Keratinocyte (primary cell): Measurements from ENCODE around the gene BCL11B. TPM values are rescaled to one million over a fixed set of nuclear protein-coding genes. Genes with fewer than 3 reads are reported as not detected.

Source experiments
- DNase-seq: peaks from one replicate; pipeline ENCODE4 v3.0.0-alpha.2; 2011; ENCODE audit warnings: low read depth, missing footprints, low spot score
- FAIRE-seq: peaks from 2 replicates; lab custom pipeline; 2011; peaks lifted over from hg19 to GRCh38; lab: Jason Lieb, UNC
- H2AFZ ChIP-seq: 2 replicates; pipeline ENCODE4 v1.6.0; 2012; ENCODE audit warnings: low read length, control low read depth, inconsistent platforms; ENCODE audit not compliant: control insufficient read depth
- H3K27ac ChIP-seq: 2 replicates; pipeline ENCODE4 v1.5.1; 2011; ENCODE audit warnings: low read length; ENCODE audit not compliant: control insufficient read depth, insufficient read depth
- H3K27me3 ChIP-seq: 3 replicates; pipeline ENCODE4 v1.6.0; 2011; ENCODE audit warnings: low read length; ENCODE audit not compliant: control insufficient read depth, insufficient read depth; ENCODE audit errors: extremely low read depth
- H3K36me3 ChIP-seq, 2 experiments: 2 replicates in 1 of 2; 3 replicates in 1 of 2; pipeline ENCODE4 v1.5.1; 2011; ENCODE audit warnings: low read length in 2 of 2, mild to moderate bottlenecking in 1 of 2; ENCODE audit not compliant: control insufficient read depth in 2 of 2, insufficient read depth in 2 of 2; ENCODE audit errors: extremely low read depth in 1 of 2
- H3K4me1 ChIP-seq: 3 replicates; pipeline ENCODE4 v1.5.1; 2011; ENCODE audit warnings: low read length; ENCODE audit not compliant: control insufficient read depth, insufficient read depth; ENCODE audit errors: extremely low read depth
- H3K4me2 ChIP-seq: 3 replicates; pipeline ENCODE4 v1.6.0; 2011; ENCODE audit warnings: low read depth, low read length; ENCODE audit not compliant: control insufficient read depth, insufficient read depth; ENCODE audit errors: extremely low read depth
- H3K4me3 ChIP-seq, 3 experiments: fragments of 200-600 bp in 1 of 3; sonication (generic) in 1 of 3; 2 replicates in 2 of 3; 3 replicates in 1 of 3; pipeline ENCODE4 v1.5.1; 2011 to 2016; ENCODE audit warnings: low read length in 3 of 3, mild to moderate bottlenecking in 3 of 3, control low read depth in 2 of 3, inconsistent platforms in 1 of 3, low read depth in 1 of 3, mixed read lengths in 1 of 3, mixed run types in 1 of 3, moderate library complexity in 1 of 3; ENCODE audit not compliant: control insufficient read depth in 2 of 3, insufficient read depth in 2 of 3; ENCODE audit errors: extremely low read depth in 1 of 3
- H3K79me2 ChIP-seq: 2 replicates; pipeline ENCODE4 v1.6.0; 2012; ENCODE audit warnings: low read length; ENCODE audit not compliant: control insufficient read depth, insufficient read depth
- H3K9ac ChIP-seq: 3 replicates; pipeline ENCODE4 v1.6.0; 2011; ENCODE audit warnings: low read length; ENCODE audit not compliant: control insufficient read depth, insufficient read depth; ENCODE audit errors: extremely low read depth
- H3K9me1 ChIP-seq: 3 replicates; pipeline ENCODE4 v1.6.0; 2011; ENCODE audit warnings: low read length; ENCODE audit not compliant: control insufficient read depth, insufficient read depth; ENCODE audit errors: extremely low read depth
- H3K9me3 ChIP-seq: 2 replicates; pipeline ENCODE4 v1.5.1; 2012; ENCODE audit warnings: low read depth, low read length; ENCODE audit not compliant: control insufficient read depth
- H4K20me1 ChIP-seq: 3 replicates; pipeline ENCODE4 v1.6.0; 2011; ENCODE audit warnings: low read length; ENCODE audit not compliant: control insufficient read depth, insufficient read depth; ENCODE audit errors: extremely low read depth
- CTCF ChIP-seq, 3 experiments: IDR thresholded peaks in 1 of 3; conservative IDR thresholded peaks in 1 of 3; optimal IDR thresholded peaks in 1 of 3; 2 replicates in 2 of 3; 3 replicates in 1 of 3; pipeline versions ENCODE3 to v1.5.1; 2011; ENCODE audit warnings: low read length in 3 of 3, mild to moderate bottlenecking in 3 of 3, moderate library complexity in 2 of 3, control low read depth in 1 of 3, inconsistent platforms in 1 of 3; ENCODE audit not compliant: insufficient read depth in 2 of 3; ENCODE audit errors: extremely low read depth in 1 of 3
- EZH2 ChIP-seq: IDR thresholded peaks from one replicate; pipeline ENCODE4 v1.6.1; 2012; ENCODE audit warnings: inconsistent platforms, mild to moderate bottlenecking, low read length, moderate library complexity
- dilution Hi-C: fragments of 300-500 bp; cut with MboI; formaldehyde crosslinking; loops from one replicate; pipeline ENCODE4 v1.7.0; 2020; ENCODE audit warnings: low sequenced_read_pairs; ENCODE audit not compliant: extremely low pct_ligation_motif_present
- polyA plus RNA-seq, 5 experiments: library from polyadenylated mRNA; depleted of rRNA in 3 of 5; stranded (reverse) in 3 of 5; stranded (forward) in 1 of 5; unstranded in 1 of 5; fragments of >200 nt; gene quantifications; 1 replicate in 1 of 5; 2 replicates in 3 of 5; 3 replicates in 1 of 5; pipeline versions ENCODE4 v1.2.1 to v1.2.3, GENCODE V29; 2011 to 2012; ENCODE audit warnings: missing spikeins in 2 of 5, low read depth in 1 of 5, low replicate concordance in 1 of 5

BCL11B gene
- polyA plus RNA-seq, 1 donor (not counting 4 experiments of a cell fraction or from before 2014, with no cell fraction given), result 5.2 TPM

- Histone ChIP-seq H3K9me3 (no peaks in the 10 kb centered on the region), H4K20me1 (no peaks in the 10 kb centered on the region), H3K4me3 (no peak overlapping the region), H3K27ac (no peak overlapping the region), H3K36me3 (no peaks in the 10 kb centered on the region), H3K4me1 (no peaks in the 10 kb centered on the region), H3K4me2 (no peak overlapping the region), H3K9me1 (no peaks in the 10 kb centered on the region), H3K27me3 (peaks cover 19% of the 10 kb centered on the region), H2AFZ (no peak overlapping the region), H3K9ac (no peak overlapping the region), H3K79me2 (no peaks in the 10 kb centered on the region)
- FAIRE-seq, result no peak
- dilution Hi-C loops, result no loop called here
- DNase-seq, result no peak
- no peak for TF ChIP-seq EZH2
- TF ChIP-seq CTCF (optimal IDR thresholded peaks at IDR 0.05 in 1 of 3, IDR thresholded peaks at IDR 0.05 in 1 of 3, conservative IDR thresholded peaks at IDR 0.05 in 1 of 3; ENCODE audit: extremely low read depth in 1 of 3, insufficient read depth in 2 of 3, low read length in 3 of 3), result no peak
Measured at GRCh38 chr14:99313234-99313633, 41.2 kb upstream of the BCL11B start.

GRCh38 chr14:99312106-99312505 is 40.1 kb upstream of the BCL11B start:
- H3K27me3 ChIP-seq, result peaks cover 18% of the 10 kb centered on the region
- H3K9me1 ChIP-seq, result no peaks in the 10 kb centered on the region
- no peak overlapping the region for H3K9ac ChIP-seq
- no peak overlapping the region for H3K27ac ChIP-seq
- no peaks in the 10 kb centered on the region for H3K36me3 ChIP-seq
- DNase-seq, result no peak
- dilution Hi-C loops, result no loop called here
- H3K9me3 ChIP-seq, result no peaks in the 10 kb centered on the region
- TF ChIP-seq EZH2, result no peak
- no peak for TF ChIP-seq CTCF (optimal IDR thresholded peaks at IDR 0.05 in 1 of 3, IDR thresholded peaks at IDR 0.05 in 1 of 3, conservative IDR thresholded peaks at IDR 0.05 in 1 of 3; ENCODE audit: extremely low read depth in 1 of 3, insufficient read depth in 2 of 3, low read length in 3 of 3)
- H3K4me1 ChIP-seq, result no peaks in the 10 kb centered on the region
- no peak overlapping the region for H3K4me2 ChIP-seq
- H3K4me3 ChIP-seq, result no peak overlapping the region
- H3K79me2 ChIP-seq, result no peaks in the 10 kb centered on the region
- FAIRE-seq, result no peak
- H4K20me1 ChIP-seq, result no peaks in the 10 kb centered on the region
- no peak overlapping the region for H2AFZ ChIP-seq
